HepG2 (cell line): ENCODE measurements around the gene SLC2A6. TPM values are rescaled to one million over a fixed set of nuclear protein-coding genes. Genes with fewer than 3 reads are reported as not detected.

ENCODE experiments used
- AHR ChIP-seq: IDR thresholded peaks from 2 replicates; pipeline ENCODE4 v1.6.1; 2018; ENCODE audit warnings: missing genetic modification reagents, missing compliant biosample characterization
- CBX1 ChIP-seq: IDR thresholded peaks from one replicate; pipeline ENCODE4 v1.6.1; 2016; ENCODE audit warnings: antibody characterized with exemption, low read depth
- FOXP1 ChIP-seq, 2 experiments: fragments of 450-650 bp in 1 of 2; IDR thresholded peaks; 2 replicates each; pipeline ENCODE4 v1.6.1; 2017 to 2018; ENCODE audit warnings: antibody characterized with exemption in 1 of 2
- GABPB1 ChIP-seq: IDR thresholded peaks from 2 replicates; pipeline ENCODE4 v1.6.1; 2016; ENCODE audit warnings: mild to moderate bottlenecking, missing genetic modification reagents, moderate library complexity, missing compliant biosample characterization
- NONO ChIP-seq, 2 experiments: fragments of 450-650 bp in 1 of 2; sonication (generic) in 1 of 2; formaldehyde crosslinking in 1 of 2; IDR thresholded peaks in 1 of 2; conservative IDR thresholded peaks in 1 of 2; 2 replicates each; pipeline versions ENCODE4 v1.6.1 to v1.8.0; 2017 to 2022; ENCODE audit warnings: mild to moderate bottlenecking in 1 of 2, missing genetic modification reagents in 1 of 2, moderate library complexity in 1 of 2
- XRCC5 ChIP-seq: fragments of 200-400 bp; formaldehyde crosslinking; optimal IDR thresholded peaks from 2 replicates; pipeline ENCODE3; 2017; ENCODE audit warnings: mild to moderate bottlenecking, low read length
- ZC3H13 ChIP-seq: sonication (generic); formaldehyde crosslinking; IDR thresholded peaks from 2 replicates; pipeline ENCODE4 v1.8.1; 2023; ENCODE audit warnings: mild to moderate bottlenecking, missing genetic modification reagents, moderate library complexity
- ZNF317 ChIP-seq: sonication (generic); formaldehyde crosslinking; IDR thresholded peaks from 2 replicates; pipeline ENCODE4 v1.5.0; 2020; ENCODE audit warnings: mild to moderate bottlenecking, missing genetic modification reagents
- ZNF441 ChIP-seq: sonication (generic); formaldehyde crosslinking; IDR thresholded peaks from 2 replicates; pipeline ENCODE4 v1.7.0; 2021; ENCODE audit warnings: missing genetic modification reagents, borderline replicate concordance
- ZNF772 ChIP-seq: sonication (generic); formaldehyde crosslinking; IDR thresholded peaks from 2 replicates; pipeline ENCODE4 v1.5.0; 2020; ENCODE audit warnings: mild to moderate bottlenecking, missing genetic modification reagents
- polyA plus RNA-seq, 8 experiments: library from polyadenylated mRNA; depleted of rRNA in 3 of 8; stranded (reverse) in 7 of 8; unstranded in 1 of 8; fragments of >200 nt; fragmentation: Illumina TruSeq in 4 of 8; extraction: Trizol in 4 of 8; gene quantifications; 2 replicates each; pipeline versions ENCODE4 v1.2.1 to v1.2.3, GENCODE V29; 2011 to 2016; ENCODE audit warnings: low read depth in 4 of 8, missing spikeins in 1 of 8, mixed read lengths in 1 of 8; ENCODE audit not compliant: insufficient read depth in 1 of 8
- total RNA-seq, 5 experiments: library from RNA; depleted of rRNA; stranded (reverse); fragments of >200 nt; fragmentation: Illumina TruSeq; extraction: Trizol; gene quantifications; 2 replicates each; pipeline ENCODE4 v1.2.3, GENCODE V29; 2016; ENCODE audit warnings: low read depth in 1 of 5
- TF ChIP-seq, protein P1 (sequence below): IDR thresholded peaks from 2 replicates; pipeline ENCODE4 v1.6.1; 2016; ENCODE audit warnings: low read depth, missing genetic modification reagents, missing compliant biosample characterization
- TF ChIP-seq, protein P2 (sequence below): sonication (generic); formaldehyde crosslinking; IDR thresholded peaks from 2 replicates; pipeline ENCODE4 v1.4.0; 2020; ENCODE audit warnings: missing genetic modification reagents, borderline replicate concordance
- TF ChIP-seq, protein P3 (sequence below): sonication (generic); formaldehyde crosslinking; IDR thresholded peaks from 2 replicates; pipeline ENCODE4 v1.5.1; 2020; ENCODE audit warnings: mild to moderate bottlenecking, moderate library complexity, missing genetic modification reagents
- TF ChIP-seq, protein P4 (sequence below): IDR thresholded peaks from 2 replicates; pipeline ENCODE4 v1.4.0; 2020; ENCODE audit warnings: mild to moderate bottlenecking, missing genetic modification reagents
- TF ChIP-seq, protein P5 (sequence below): sonication (generic); formaldehyde crosslinking; IDR thresholded peaks from 2 replicates; pipeline ENCODE4 v1.4.0; 2020; ENCODE audit warnings: mild to moderate bottlenecking, missing genetic modification reagents

SLC2A6 gene
- total and polyA plus RNA-seq, 2 of the 13 experiments (the other 11 are each of a cell fraction or from before 2014, with no cell fraction given), result 4.1 to 15.0 TPM

DNA sequence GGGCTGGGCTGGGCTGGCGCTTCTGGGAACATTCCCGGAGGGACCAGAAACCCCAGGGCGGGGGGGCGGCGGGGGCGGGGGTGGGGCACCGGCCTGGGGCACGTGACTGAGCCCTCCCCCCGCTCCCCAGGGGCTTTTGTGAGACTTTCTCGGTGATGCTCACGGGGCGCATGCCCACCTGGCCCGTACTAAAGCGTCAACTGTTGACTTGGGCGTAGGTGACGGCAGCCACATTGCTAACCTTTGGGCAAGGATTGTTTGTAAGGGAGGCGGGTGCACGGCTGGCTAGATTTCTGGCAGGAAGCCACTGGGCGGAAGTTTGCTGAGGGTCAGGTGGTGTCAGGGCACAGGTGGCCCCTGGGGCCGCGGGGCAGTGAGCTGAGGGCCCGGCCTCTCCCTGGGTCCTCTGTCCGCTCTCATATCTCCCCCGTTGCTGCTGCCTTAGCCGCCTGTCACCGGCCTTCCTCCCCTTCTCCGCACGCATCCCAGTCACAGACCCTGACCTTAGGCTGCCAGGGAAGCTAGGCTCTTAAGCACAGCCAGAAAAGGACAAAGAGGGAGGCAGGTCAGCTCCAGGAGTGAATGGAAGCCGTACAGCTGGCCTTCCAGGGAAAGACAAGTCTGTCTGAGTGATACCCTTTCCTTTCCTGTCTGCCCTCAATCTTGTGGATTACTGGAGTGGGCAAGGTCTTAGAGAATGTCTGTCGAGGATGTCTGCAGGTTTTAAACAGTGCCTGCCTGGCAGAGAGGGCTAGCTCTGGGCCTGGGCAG is 18.3 kb downstream of the SLC2A6 start (continued):
- TF ChIP-seq, protein P1, sequence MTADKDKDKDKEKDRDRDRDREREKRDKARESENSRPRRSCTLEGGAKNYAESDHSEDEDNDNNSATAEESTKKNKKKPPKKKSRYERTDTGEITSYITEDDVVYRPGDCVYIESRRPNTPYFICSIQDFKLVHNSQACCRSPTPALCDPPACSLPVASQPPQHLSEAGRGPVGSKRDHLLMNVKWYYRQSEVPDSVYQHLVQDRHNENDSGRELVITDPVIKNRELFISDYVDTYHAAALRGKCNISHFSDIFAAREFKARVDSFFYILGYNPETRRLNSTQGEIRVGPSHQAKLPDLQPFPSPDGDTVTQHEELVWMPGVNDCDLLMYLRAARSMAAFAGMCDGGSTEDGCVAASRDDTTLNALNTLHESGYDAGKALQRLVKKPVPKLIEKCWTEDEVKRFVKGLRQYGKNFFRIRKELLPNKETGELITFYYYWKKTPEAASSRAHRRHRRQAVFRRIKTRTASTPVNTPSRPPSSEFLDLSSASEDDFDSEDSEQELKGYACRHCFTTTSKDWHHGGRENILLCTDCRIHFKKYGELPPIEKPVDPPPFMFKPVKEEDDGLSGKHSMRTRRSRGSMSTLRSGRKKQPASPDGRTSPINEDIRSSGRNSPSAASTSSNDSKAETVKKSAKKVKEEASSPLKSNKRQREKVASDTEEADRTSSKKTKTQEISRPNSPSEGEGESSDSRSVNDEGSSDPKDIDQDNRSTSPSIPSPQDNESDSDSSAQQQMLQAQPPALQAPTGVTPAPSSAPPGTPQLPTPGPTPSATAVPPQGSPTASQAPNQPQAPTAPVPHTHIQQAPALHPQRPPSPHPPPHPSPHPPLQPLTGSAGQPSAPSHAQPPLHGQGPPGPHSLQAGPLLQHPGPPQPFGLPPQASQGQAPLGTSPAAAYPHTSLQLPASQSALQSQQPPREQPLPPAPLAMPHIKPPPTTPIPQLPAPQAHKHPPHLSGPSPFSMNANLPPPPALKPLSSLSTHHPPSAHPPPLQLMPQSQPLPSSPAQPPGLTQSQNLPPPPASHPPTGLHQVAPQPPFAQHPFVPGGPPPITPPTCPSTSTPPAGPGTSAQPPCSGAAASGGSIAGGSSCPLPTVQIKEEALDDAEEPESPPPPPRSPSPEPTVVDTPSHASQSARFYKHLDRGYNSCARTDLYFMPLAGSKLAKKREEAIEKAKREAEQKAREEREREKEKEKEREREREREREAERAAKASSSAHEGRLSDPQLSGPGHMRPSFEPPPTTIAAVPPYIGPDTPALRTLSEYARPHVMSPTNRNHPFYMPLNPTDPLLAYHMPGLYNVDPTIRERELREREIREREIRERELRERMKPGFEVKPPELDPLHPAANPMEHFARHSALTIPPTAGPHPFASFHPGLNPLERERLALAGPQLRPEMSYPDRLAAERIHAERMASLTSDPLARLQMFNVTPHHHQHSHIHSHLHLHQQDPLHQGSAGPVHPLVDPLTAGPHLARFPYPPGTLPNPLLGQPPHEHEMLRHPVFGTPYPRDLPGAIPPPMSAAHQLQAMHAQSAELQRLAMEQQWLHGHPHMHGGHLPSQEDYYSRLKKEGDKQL (CRISPR knock-in tag), result no peak
- TF ChIP-seq, protein P2, sequence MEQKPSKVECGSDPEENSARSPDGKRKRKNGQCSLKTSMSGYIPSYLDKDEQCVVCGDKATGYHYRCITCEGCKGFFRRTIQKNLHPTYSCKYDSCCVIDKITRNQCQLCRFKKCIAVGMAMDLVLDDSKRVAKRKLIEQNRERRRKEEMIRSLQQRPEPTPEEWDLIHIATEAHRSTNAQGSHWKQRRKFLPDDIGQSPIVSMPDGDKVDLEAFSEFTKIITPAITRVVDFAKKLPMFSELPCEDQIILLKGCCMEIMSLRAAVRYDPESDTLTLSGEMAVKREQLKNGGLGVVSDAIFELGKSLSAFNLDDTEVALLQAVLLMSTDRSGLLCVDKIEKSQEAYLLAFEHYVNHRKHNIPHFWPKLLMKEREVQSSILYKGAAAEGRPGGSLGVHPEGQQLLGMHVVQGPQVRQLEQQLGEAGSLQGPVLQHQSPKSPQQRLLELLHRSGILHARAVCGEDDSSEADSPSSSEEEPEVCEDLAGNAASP (CRISPR knock-in tag), result peak; percentile 68; the same call in 1 of the 2 replicates
- TF ChIP-seq FOXP1 (IDR thresholded peaks at IDR 0.05), result peak; percentile 47; the same call in 1 of the 2 replicates
- TF ChIP-seq FOXP1 (CRISPR knock-in tag; IDR thresholded peaks at IDR 0.05), result peak; percentile 69
- peak; percentile 50 for TF ChIP-seq CBX1
- peak; percentile 47 for TF ChIP-seq XRCC5
- TF ChIP-seq, protein P3, sequence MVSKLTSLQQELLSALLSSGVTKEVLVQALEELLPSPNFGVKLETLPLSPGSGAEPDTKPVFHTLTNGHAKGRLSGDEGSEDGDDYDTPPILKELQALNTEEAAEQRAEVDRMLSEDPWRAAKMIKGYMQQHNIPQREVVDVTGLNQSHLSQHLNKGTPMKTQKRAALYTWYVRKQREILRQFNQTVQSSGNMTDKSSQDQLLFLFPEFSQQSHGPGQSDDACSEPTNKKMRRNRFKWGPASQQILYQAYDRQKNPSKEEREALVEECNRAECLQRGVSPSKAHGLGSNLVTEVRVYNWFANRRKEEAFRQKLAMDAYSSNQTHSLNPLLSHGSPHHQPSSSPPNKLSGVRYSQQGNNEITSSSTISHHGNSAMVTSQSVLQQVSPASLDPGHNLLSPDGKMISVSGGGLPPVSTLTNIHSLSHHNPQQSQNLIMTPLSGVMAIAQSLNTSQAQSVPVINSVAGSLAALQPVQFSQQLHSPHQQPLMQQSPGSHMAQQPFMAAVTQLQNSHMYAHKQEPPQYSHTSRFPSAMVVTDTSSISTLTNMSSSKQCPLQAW (CRISPR knock-in tag), result peak; percentile 50; the same call in 1 of the 2 replicates
- TF ChIP-seq AHR (CRISPR knock-in tag), result peak; percentile 21; the same call in 1 of the 2 replicates
- TF ChIP-seq, protein P4, sequence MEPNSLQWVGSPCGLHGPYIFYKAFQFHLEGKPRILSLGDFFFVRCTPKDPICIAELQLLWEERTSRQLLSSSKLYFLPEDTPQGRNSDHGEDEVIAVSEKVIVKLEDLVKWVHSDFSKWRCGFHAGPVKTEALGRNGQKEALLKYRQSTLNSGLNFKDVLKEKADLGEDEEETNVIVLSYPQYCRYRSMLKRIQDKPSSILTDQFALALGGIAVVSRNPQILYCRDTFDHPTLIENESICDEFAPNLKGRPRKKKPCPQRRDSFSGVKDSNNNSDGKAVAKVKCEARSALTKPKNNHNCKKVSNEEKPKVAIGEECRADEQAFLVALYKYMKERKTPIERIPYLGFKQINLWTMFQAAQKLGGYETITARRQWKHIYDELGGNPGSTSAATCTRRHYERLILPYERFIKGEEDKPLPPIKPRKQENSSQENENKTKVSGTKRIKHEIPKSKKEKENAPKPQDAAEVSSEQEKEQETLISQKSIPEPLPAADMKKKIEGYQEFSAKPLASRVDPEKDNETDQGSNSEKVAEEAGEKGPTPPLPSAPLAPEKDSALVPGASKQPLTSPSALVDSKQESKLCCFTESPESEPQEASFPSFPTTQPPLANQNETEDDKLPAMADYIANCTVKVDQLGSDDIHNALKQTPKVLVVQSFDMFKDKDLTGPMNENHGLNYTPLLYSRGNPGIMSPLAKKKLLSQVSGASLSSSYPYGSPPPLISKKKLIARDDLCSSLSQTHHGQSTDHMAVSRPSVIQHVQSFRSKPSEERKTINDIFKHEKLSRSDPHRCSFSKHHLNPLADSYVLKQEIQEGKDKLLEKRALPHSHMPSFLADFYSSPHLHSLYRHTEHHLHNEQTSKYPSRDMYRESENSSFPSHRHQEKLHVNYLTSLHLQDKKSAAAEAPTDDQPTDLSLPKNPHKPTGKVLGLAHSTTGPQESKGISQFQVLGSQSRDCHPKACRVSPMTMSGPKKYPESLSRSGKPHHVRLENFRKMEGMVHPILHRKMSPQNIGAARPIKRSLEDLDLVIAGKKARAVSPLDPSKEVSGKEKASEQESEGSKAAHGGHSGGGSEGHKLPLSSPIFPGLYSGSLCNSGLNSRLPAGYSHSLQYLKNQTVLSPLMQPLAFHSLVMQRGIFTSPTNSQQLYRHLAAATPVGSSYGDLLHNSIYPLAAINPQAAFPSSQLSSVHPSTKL (CRISPR knock-in tag), result peak; percentile 48
- no peak for TF ChIP-seq ZC3H13 (CRISPR knock-in tag)
- TF ChIP-seq ZNF441 (CRISPR knock-in tag), result no peak; the same call in 1 of the 2 replicates
- TF ChIP-seq NONO (IDR thresholded peaks at IDR 0.05), result no peak
- no peak for TF ChIP-seq NONO (CRISPR knock-in tag; conservative IDR thresholded peaks at IDR 0.05)
- peak; percentile 85 for TF ChIP-seq ZNF772
- TF ChIP-seq, protein P5, sequence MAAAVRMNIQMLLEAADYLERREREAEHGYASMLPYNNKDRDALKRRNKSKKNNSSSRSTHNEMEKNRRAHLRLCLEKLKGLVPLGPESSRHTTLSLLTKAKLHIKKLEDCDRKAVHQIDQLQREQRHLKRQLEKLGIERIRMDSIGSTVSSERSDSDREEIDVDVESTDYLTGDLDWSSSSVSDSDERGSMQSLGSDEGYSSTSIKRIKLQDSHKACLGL (CRISPR knock-in tag), result no peak
- peak; percentile 88 for TF ChIP-seq GABPB1 (CRISPR knock-in tag)
- TF ChIP-seq ZNF317 (CRISPR knock-in tag), result peak; percentile 76
